HG02981 (cell line): ENCODE measurements around the gene OTUD3.
"Not testable (repeated sequence)": the region's sequence is repeated elsewhere in the genome, so short reads cannot be mapped to it uniquely, and the experiment has no call there.

Source experiments
- ATAC-seq: cut with Tn5 transposase; IDR thresholded peaks from one replicate; pipeline ENCODE4 v1.9.1; 2021; ENCODE audit warnings: mild to moderate bottlenecking, moderate library complexity; ENCODE audit not compliant: unreplicated experiment

The OTUD3 gene

GRCh38 chr1:19866758-19867157 lies 15.4 kb upstream of the OTUD3 start:
- no peak for ATAC-seq

- ATAC-seq = not testable (repeated sequence)
Measured at GRCh38 chr1:19868575-19868974, 13.6 kb upstream of the OTUD3 start.

GRCh38 chr1:19869453-19869852 lies 12.7 kb upstream of the OTUD3 start:
- not testable (repeated sequence) for ATAC-seq

DNA sequence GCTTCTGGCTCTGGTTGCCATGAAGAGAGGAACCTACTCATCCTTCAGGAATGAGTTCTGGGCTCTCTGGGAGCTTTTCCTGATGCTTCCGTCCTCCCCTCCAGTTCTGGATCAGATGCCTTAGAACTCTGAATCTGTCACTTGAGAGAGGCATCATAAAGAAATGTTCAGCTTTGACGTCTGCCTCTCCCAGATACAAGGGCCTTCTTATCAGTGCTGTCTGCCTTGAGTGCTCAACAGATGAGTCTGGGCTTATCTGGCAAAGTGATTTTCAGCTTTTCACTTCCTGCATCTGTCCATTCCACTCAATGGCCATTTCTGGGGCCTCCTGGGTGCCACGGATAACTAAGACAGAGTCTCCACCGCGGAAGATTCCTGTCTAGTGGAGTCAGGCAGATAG lies 12.3 kb upstream of the OTUD3 start:
- ATAC-seq = no peak

GRCh38 chr1:19872190-19872589 lies 10.0 kb upstream of the OTUD3 start:
- no peak for ATAC-seq

GRCh38 chr1:19877181-19877750 lies 4.9 kb upstream of the OTUD3 start:
- no peak for ATAC-seq

- ATAC-seq = no peak
Measured at GRCh38 chr1:19877821-19878636, 4.2 kb upstream of the OTUD3 start.

GRCh38 chr1:19878637-19878985 lies 3.6 kb upstream of the OTUD3 start:
- no peak for ATAC-seq

DNA sequence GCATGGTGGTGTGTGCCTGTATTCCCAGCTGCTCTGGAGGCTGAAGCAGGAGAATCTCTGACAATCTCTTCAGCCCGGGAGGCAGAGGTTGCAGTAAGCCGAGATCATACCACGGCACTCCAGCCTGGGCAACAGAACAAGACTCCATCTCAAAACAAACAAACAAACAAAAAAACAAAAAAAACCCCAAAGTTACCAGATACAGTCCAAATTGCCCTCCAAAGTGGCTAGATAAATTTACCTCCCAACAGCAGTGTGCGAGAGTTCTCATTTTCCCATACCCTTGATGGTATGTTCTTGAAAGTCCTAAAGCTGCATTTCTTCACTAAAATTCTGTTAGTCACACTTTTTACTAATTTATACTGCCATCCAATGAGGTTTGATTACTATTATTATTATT lies 3.0 kb upstream of the OTUD3 start:
- ATAC-seq = no peak

DNA sequence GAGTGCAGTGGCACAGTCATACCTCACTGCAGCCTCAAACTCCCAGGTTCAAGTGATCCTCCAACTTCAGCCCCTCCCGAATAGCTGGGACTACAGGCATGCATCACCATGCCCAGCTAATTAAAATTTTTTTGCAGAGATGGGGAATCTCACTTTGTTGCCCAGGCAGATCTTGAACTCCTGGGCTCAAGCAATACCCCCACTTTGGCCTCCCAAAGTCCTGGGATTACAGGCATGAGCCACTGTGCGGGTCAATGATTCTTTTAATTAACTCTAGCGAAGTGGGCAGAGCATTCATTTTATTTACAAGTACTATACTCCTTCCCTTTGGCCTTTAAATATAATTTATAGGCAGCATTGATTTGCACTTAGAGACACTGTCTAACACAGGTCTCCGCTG lies 2.5 kb upstream of the OTUD3 start:
- ATAC-seq = no peak

- not testable (repeated sequence) for ATAC-seq
Measured at GRCh38 chr1:19880841-19881240, 1.4 kb upstream of the OTUD3 start.

- no peak for ATAC-seq
Measured at GRCh38 chr1:19884312-19884711, 2.1 kb downstream of the OTUD3 start.

DNA sequence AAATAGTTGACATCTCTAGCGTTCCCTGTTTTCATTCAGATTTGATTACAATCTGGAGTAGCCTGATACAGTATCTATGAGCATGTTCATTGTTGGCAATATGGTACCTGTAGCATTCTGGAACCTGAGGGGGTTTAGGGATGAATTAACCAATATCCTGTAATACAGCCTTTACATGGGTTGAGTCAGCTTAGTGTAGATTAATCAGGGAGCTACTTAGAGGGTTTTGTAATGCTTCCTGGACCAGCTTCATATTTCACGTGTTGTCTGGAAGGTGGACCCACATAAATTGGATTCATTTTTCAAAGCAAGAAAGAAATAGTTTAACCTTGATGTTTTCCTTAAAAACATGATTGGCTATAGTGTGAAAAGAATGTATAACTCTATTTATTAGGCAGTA lies 3.6 kb downstream of the OTUD3 start:
- ATAC-seq = no peak

GRCh38 chr1:19888112-19888511 lies 5.9 kb downstream of the OTUD3 start:
- ATAC-seq = no peak

- ATAC-seq = no peak
Measured at GRCh38 chr1:19889656-19890055, 7.5 kb downstream of the OTUD3 start.

GRCh38 chr1:19892129-19892528 lies 9.9 kb downstream of the OTUD3 start:
- no peak for ATAC-seq

GRCh38 chr1:19892628-19893168 lies 10.5 kb downstream of the OTUD3 start:
- no peak for ATAC-seq

- no peak for ATAC-seq
Measured at GRCh38 chr1:19893687-19894086, 11.5 kb downstream of the OTUD3 start.

DNA sequence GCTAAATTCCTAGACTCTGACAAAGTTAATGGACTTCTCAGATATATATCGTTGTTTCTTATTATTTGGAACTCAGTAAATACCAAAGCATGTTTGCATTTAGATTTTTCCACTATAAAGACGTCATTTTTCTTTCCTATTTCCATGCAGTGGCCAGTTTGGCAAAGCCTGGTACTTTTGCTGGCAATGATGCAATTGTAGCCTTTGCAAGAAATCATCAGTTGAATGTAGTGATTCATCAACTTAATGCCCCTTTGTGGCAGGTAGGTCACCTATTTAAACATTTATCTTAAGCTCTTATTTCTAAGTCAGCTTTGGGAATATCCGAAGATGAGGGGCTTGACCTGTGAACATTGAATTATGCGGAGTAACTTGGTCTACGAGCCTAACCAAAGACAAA lies 12.0 kb downstream of the OTUD3 start:
- no peak for ATAC-seq

DNA sequence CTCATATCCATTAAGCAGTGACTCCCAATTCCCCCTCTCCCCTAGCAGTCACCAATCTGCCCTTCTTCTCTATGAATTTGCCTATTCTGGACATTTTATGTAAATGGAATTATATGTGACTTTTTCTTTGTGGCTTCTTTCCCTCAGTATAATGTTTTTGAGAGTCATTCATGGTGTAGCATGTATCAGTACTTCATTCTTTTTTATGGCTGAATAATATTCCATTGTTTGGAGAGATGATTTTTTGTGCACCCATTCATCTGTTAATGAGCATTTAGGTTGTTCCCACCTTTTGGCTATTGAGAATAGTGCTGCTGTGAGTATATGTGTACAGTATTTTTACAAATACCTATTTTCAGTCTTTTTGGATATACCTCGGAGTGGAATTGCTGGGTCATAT lies 19.5 kb downstream of the OTUD3 start:
- no peak for ATAC-seq

GRCh38 chr1:19903621-19904020 lies 21.4 kb downstream of the OTUD3 start:
- no peak for ATAC-seq

DNA sequence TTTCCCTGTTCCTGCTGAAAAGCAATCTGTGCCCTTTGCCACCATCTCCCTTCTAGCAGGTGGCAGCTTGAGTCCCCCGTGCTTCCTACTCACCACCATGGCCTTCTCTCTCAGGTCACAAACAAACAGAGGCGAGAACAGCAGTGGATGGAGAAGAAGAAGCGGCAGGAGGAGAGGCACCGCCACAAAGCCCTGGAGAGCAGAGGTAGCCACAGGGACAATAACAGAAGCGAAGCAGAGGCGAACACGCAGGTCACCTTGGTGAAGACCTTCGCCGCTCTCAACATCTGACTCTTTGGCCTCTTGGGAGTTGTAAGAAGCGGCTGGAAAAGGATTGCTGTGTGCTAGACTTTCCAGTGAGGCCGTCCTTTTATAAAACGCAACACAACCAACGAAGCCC lies 25.3 kb downstream of the OTUD3 start:
- no peak for ATAC-seq

GRCh38 chr1:19909392-19909791 lies 27.2 kb downstream of the OTUD3 start:
- ATAC-seq = no peak
